T-helper 17 cell (primary cell): ENCODE measurements around the gene PXK. TPM values are rescaled to one million over a fixed set of nuclear protein-coding genes. Genes with fewer than 3 reads are reported as not detected.
"Not testable (repeated sequence)": the region's sequence is repeated elsewhere in the genome, so short reads cannot be mapped to it uniquely, and the experiment has no call there.

Experiments
- ATAC-seq: fragments of 150-1000 bp; cut with Tn5 transposase; 2 replicates; pipeline ENCODE4 v1.10.0; 2021; ENCODE audit warnings: mild to moderate bottlenecking, moderate library complexity
- DNase-seq, 3 donors: peaks; one replicate each; pipeline versions ENCODE4 v3.0.0 to v3.0.0-alpha.2; 2020 to 2021
- H3K9me3 ChIP-seq: one replicate; pipeline ENCODE4 v1.7.0; 2013; ENCODE audit warnings: low read length, mild to moderate bottlenecking; ENCODE audit not compliant: control insufficient read depth, poor library complexity, severe bottlenecking
- H3K27ac Mint-ChIP-seq: one replicate; pipeline ENCODE4 v1.8.0; 2022; ENCODE audit warnings: mild to moderate bottlenecking, moderate library complexity, mixed read lengths
- H3K27me3 Mint-ChIP-seq: one replicate; pipeline ENCODE4 v1.8.0; 2022; ENCODE audit warnings: mixed read lengths
- H3K36me3 Mint-ChIP-seq: one replicate; pipeline ENCODE4 v1.8.0; 2022; ENCODE audit warnings: low read depth, mixed read lengths
- H3K4me1 Mint-ChIP-seq: one replicate; pipeline ENCODE4 v1.8.0; 2022; ENCODE audit warnings: mild to moderate bottlenecking, mixed read lengths
- H3K4me3 Mint-ChIP-seq: one replicate; pipeline ENCODE4 v1.8.0; 2022; ENCODE audit warnings: mild to moderate bottlenecking, moderate library complexity, mixed read lengths
- total RNA-seq, 4 donors: library from RNA in 2 of 4; stranded (reverse) in 2 of 4; gene quantifications; one replicate each; pipeline ENCODE4 v1.2.3 and lab custom pipeline; 2022 to 2026

Gene PXK
- total RNA-seq, 2 donors from 2014 or later, result 20.1 to 23.1 TPM

DNA sequence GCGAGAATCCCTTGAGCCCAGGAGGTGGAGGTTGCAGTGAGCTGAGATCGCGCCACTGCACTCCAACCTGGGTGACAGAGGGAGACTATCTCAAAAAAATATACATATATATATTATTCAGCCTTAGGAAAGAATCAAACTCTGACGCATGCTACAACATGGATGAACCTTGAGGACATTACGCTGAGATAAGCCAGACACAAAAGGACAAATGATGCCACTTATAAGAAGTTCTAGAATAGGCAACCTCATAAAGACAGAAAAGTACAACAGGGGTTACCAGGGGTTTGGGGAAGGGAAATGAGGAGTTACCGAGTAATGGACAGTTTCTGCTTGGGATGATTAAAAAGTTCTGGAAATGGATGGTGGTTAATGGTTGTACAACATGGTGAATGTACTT, 100.2 kb downstream of the PXK start:
- Mint-ChIP-seq H3K4me1 (peaks cover 27% of the 10 kb centered on the region), H3K27me3 (no peaks in the 10 kb centered on the region), H3K4me3 (peak overlapping the region; percentile 93), H3K36me3 (peaks cover 2% of the 10 kb centered on the region), H3K27ac (peak overlapping the region; percentile 90)
- H3K9me3 ChIP-seq, result no peaks in the 10 kb centered on the region
- DNase-seq, result no peak
- ATAC-seq, result no peak

DNA sequence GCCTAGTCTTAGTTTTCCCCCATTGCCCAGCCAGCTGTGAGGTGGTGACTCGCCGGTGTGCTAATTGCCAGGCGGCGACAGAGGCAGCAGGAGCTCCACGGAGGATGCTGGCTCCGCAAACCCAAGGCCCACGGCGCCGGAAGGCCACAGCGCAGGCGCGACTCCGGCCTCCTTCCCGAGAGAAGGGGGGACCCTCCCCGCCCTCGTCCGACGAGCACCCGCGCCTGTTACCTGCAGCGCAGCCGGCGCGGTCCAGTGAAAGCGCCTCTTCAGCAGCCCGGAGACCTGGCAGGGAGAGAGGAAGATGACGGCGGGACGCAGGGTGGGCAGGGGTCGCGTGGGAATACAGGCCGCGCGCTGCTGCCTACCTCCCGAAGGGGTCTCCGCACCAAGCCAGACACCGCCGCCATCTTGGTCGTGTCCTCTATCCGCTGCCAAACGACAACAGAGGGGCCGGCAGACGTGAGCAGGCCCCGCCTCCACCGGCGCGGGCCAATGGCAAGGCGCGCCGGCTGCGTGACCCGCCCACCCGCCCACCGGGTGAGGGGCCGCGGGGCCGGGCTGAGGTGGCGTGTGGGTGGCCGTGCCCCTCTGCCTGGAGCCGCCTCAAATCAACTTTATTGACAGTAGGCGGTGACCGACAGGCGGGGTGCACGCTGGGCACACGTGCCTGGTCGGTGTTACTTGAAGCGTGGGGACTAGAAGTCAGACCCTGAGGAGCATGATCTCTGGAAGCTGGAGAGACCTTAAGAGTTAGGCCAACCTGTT, 100.9 kb downstream of the PXK start, which contains the start of gene PDHB:
PDHB (minus strand) TSS at position 433 of the 768 bp plus-strand sequence; CDS start at position 410, 23 bp downstream.
- no peaks in the 10 kb centered on the region for H3K27me3 Mint-ChIP-seq
- no peaks in the 10 kb centered on the region for H3K9me3 ChIP-seq
- H3K27ac Mint-ChIP-seq, result peak within 1 kb of the TSS; percentile 90
- peak within 1 kb of the TSS; percentile 93 for H3K4me3 Mint-ChIP-seq
- ATAC-seq, result peak; percentile 97
- peak; percentile 75 to 84 (median 80) for DNase-seq
- H3K36me3 Mint-ChIP-seq, result peaks cover 2% of the 10 kb centered on the region
- peaks cover 27% of the 10 kb centered on the region for H3K4me1 Mint-ChIP-seq

DNA sequence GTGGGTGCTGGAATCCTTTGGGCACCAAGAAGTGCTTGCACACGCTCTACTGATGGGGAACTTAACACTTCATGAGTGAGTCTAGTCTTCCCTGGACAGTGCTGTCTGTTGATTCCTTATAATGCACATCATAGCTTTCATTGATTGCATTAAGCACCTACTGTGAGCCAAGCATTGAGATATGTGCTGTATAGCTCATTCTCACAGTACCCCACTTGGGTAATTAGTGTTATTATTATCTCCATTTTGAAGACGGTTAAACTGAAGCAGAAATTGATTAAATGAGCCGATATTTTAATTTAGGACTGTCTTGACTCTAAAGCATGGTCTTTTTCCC, 101.4 kb downstream of the PXK start:
- DNase-seq (no peak), ATAC-seq (no peak)
- H3K27ac Mint-ChIP-seq, result peak overlapping the region; percentile 90
- peaks cover 2% of the 10 kb centered on the region for H3K36me3 Mint-ChIP-seq
- H3K4me1 Mint-ChIP-seq, result peaks cover 25% of the 10 kb centered on the region
- H3K4me3 Mint-ChIP-seq, result peak overlapping the region; percentile 93
- no peaks in the 10 kb centered on the region for H3K27me3 Mint-ChIP-seq
- no peaks in the 10 kb centered on the region for H3K9me3 ChIP-seq

DNA sequence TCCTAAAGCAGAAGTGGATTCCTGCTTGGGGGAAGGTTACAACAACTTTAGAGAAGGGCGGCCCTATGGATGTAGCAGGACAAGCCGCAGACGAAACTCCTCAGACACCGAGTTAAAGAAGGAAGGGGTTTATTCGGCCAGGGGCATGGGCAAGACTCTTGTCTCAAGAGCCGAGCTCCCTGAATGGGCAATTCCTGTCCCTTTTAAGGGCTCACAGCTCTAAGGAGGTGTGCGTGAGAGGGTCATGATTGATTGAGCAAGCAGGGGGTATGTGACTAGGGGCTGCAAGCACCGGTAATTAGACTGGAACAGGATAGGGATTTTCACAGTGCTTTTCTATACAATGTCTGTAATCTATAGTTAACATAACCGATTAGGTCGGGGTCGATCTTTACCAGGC, 101.8 kb downstream of the PXK start:
- Mint-ChIP-seq H3K27ac (peak overlapping the region; percentile 90), H3K4me3 (peak overlapping the region; percentile 93), H3K36me3 (peaks cover 2% of the 10 kb centered on the region), H3K27me3 (no peaks in the 10 kb centered on the region), H3K4me1 (peaks cover 25% of the 10 kb centered on the region)
- DNase-seq (no peak), ATAC-seq (no peak)
- no peaks in the 10 kb centered on the region for H3K9me3 ChIP-seq

DNA sequence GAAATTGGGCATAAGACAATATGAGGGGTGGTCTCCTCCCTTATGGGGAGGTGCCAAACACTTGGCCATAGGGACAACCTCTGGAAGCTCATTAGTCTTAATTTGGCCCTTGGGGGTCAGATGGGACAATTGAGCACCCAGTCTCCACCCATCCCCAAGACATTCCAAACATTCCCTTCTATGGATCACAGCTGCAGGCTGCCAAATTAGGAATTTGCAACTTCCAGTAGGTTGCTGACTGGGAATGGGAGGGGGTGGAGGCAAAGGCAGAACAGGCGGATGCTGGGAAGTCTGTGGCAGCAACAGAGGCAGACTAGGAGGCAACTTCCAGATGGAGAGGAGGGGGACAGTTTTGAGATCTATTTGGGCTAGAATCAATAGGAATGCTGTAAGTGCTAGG, 102.3 kb downstream of the PXK start:
- H3K36me3 Mint-ChIP-seq, result peaks cover 2% of the 10 kb centered on the region
- no peak for ATAC-seq
- H3K9me3 ChIP-seq, result no peaks in the 10 kb centered on the region
- DNase-seq, result no peak
- H3K4me1 Mint-ChIP-seq, result peaks cover 25% of the 10 kb centered on the region
- H3K27me3 Mint-ChIP-seq, result no peaks in the 10 kb centered on the region
- H3K27ac Mint-ChIP-seq, result peak overlapping the region; percentile 90
- H3K4me3 Mint-ChIP-seq, result peak overlapping the region; percentile 21

DNA sequence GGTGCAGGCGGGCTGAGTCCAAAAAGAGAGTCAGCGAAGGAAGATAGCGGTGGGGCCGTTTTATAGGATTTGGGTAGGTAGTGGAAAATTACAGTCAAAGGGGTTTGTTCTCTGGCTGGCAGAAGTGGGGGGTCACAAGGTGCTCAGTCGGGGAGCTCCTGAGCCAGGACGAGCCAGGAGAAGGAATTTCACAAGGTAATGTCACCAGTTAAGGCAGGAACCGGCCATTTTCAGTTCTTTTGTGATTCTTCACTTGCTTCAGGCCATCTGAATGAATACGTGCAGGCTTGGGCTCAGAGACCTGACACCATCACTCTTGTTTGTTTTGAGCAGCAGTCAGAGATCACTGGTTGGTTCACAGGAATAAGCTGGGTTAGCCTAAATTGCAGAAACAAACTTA, 104.6 kb downstream of the PXK start:
- not testable (repeated sequence) for H3K9me3 ChIP-seq, H3K27ac Mint-ChIP-seq, DNase-seq, H3K4me3 Mint-ChIP-seq, H3K36me3 Mint-ChIP-seq, H3K27me3 Mint-ChIP-seq, ATAC-seq
- H3K4me1 Mint-ChIP-seq, result peaks cover 19% of the 10 kb centered on the region

DNA sequence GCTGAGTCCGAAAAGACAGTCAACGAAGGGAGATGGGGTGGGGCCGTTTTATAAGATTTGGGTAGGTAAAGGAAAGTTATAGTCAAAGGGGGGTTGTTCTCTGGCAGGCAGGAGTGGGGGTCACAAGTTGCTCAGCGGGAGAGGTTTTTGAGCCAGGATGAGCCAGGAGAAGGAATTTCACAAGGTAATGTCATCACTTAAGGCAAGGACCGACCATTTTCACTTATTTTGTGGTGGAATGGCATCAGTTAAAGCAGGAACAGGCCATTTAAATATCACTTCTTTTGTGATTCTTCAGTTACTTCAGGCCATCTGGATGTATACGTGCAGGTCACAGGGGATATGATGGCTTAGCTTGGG, 108.3 kb downstream of the PXK start:
- H3K27me3 Mint-ChIP-seq, H3K4me3 Mint-ChIP-seq, H3K4me1 Mint-ChIP-seq, ATAC-seq, DNase-seq, H3K36me3 Mint-ChIP-seq, H3K27ac Mint-ChIP-seq, H3K9me3 ChIP-seq: not testable (repeated sequence)

DNA sequence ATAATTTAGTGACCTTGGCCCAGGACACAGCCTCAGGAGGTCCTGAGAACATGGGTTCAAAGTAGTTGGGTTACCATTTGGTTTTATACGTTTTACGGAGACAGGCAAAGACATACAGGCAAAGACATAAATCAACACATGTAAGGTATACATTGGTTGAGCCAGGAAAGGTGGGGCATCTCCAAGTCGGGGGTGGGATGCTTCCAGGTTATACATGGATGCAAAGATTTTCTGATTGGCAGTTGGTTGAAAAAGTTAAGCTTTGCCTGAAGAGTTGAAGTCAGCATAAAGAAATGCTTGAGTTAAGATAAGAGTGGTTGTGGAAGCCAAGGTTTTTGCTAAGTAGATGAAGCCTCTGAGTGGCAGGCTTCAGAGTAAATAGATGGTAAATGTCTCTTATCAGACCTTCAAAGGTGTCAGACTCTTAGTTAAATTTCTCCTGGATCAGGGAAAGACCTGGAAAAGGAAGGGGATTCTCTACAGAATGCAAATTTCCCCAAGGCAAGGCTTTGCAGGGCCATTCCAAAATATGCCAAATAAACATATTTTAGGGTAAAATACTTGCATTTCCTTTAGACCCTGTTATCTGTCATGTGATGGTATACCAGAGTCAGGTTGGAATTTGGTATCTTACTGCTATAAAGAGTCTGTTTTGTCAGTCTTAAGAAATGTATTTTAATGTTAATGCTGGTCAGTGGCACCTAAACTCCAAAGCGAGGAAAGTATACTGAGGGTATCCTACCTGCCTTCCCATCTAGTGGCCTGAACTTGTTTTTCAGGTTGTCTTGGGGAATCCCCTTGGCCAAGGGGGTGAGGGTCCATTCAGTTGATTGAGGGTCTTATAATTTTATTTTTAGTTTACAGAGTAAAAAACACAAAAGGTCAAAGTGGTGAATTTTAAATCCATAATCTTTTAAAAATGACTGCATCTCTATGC, 109.1 kb downstream of the PXK start:
- no peak for DNase-seq
- no peaks in the 10 kb centered on the region for H3K36me3 Mint-ChIP-seq
- ATAC-seq, result no peak

DNA sequence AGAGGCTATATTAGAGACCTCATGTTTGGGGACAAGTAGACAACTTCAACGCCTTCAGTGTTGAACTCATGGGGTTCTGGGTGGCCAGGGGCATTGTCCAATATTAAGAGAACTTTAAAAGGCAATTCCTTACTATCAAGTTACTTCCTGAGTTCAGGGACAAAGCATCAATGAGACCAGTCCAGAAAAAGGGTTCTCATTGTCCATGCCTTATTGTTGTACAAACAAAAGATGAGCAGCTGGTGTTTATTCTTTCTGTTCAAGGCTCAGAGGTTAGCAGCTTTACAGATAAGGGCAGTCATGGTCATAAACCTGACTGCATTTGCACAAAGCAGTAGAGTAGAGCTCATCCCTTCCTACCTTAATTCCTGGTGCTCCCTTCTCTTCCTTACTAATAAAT, 119.5 kb downstream of the PXK start:
- no peak overlapping the region for H3K27ac Mint-ChIP-seq

More for the DNA sequence above, 109.1 kb downstream of the PXK start:
- no peaks in the 10 kb centered on the region for H3K9me3 ChIP-seq
- Mint-ChIP-seq H3K4me3 (no peak overlapping the region), H3K27ac (no peak overlapping the region), H3K4me1 (no peaks in the 10 kb centered on the region), H3K27me3 (no peaks in the 10 kb centered on the region)

DNA sequence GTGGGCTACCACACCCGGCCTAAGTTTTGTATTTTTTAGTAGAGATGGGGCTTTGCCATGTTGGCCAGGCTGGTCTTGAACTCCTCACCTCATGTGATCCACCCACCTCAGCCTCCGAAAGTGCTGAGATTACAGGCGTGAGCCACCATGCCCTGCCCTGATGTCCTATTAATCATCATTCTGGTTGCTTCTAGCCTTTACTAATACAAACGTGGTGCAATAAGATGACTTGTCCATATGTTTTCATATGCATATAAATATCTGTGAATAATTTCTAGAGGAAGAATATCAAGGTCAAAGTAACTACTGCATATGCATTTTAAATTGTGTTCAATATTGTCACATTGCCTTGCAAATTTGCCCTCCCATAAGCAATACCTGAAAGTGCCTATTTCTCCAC, 126.5 kb downstream of the PXK start:
- Mint-ChIP-seq H3K36me3 (peaks cover 2% of the 10 kb centered on the region), H3K4me1 (peaks cover 7% of the 10 kb centered on the region), H3K27ac (no peak overlapping the region), H3K4me3 (no peak overlapping the region), H3K27me3 (no peaks in the 10 kb centered on the region)
- no peak for DNase-seq
- H3K9me3 ChIP-seq, result no peaks in the 10 kb centered on the region
- no peak for ATAC-seq

More for the DNA sequence above, 119.5 kb downstream of the PXK start:
- H3K36me3 Mint-ChIP-seq, result peaks cover 2% of the 10 kb centered on the region
- no peaks in the 10 kb centered on the region for H3K27me3 Mint-ChIP-seq
- ATAC-seq (no peak), DNase-seq (no peak)
- H3K4me3 Mint-ChIP-seq, result no peak overlapping the region
- peaks cover 2% of the 10 kb centered on the region for H3K4me1 Mint-ChIP-seq
- H3K9me3 ChIP-seq, result no peaks in the 10 kb centered on the region

DNA sequence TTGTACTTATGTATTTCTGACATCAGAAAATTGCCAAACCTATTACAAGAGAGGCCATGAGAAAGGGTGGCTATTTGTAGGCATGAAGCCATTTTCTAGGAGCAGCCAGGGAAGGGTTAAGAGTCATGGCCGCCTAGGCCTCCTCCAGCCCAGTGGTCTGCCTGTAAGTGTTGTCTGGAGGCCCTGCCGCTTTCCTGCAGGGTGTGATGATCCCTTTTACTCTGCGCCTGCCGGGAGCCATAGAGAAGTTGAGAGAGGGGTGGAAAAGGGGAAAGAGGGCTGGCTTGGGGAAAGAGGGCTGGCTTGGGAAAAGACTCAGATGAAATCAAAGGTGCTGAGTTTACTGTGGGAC, 130.1 kb downstream of the PXK start:
- no peaks in the 10 kb centered on the region for H3K9me3 ChIP-seq
- Mint-ChIP-seq H3K36me3 (no peaks in the 10 kb centered on the region), H3K27me3 (no peaks in the 10 kb centered on the region), H3K4me3 (no peak overlapping the region), H3K27ac (no peak overlapping the region), H3K4me1 (peaks cover 7% of the 10 kb centered on the region)
- ATAC-seq (no peak), DNase-seq (no peak)

DNA sequence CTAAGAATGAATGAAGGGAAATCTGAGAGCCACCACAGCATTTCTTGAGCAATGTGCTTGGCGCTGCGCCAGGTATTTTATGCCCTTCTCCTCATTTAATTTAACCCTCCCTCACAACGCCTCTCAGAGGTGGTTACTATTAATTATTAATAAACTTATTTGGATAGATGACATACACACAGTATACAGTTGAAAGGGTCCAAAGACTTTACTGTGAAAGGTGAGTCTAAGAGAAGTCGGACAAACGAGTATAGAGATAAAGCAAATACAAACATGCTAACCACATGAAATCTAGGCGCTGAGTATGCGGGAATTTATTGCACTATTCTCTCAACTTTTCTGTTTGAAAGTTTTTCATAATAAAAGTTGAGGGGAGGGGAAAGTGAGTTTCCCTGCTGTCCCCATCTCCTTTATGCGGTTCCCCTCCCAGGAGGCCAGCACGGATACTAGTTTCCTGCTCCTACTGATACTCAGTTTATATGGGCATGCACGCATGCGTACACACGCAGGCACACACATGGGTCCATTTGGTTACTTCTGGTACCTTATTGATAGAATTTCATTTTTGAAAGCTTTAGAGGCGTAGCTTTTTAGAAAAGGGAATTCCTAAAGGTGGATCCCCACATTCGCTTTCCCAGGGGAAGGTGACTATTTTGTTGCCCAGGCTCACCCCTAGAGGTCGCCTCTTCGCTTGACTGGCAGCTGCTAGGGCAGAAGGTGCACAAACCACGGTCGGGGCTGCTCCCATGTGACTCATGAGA, 130.7 kb downstream of the PXK start:
- DNase-seq (peak; percentile 19 to 42 (median 26)), ATAC-seq (peak; percentile 96)
- no peak overlapping the region for H3K4me3 Mint-ChIP-seq
- H3K4me1 Mint-ChIP-seq, result peaks cover 7% of the 10 kb centered on the region
- H3K27ac Mint-ChIP-seq, result no peak overlapping the region
- no peaks in the 10 kb centered on the region for H3K27me3 Mint-ChIP-seq
- no peaks in the 10 kb centered on the region for H3K9me3 ChIP-seq
- H3K36me3 Mint-ChIP-seq, result no peaks in the 10 kb centered on the region

DNA sequence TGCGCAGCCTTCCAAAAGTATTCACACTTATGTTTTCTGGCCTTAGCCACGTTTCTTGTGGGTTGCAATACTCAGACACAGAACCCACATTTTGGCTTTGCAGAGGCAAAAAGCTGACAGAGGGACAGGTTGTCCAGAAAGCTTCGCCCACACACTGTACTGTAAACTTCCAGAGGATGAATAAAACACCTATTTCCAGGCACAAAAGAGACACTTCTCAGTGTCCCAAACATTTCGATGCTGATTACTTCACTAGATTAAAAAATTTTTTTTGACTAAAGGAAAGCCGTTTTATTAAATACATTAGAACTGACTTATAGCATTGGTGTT, 131.2 kb downstream of the PXK start:
- H3K27ac Mint-ChIP-seq, result no peak overlapping the region
- H3K4me1 Mint-ChIP-seq, result peaks cover 7% of the 10 kb centered on the region
- H3K27me3 Mint-ChIP-seq, result no peaks in the 10 kb centered on the region
- no peak overlapping the region for H3K4me3 Mint-ChIP-seq
- no peak for ATAC-seq
- DNase-seq, result no peak
- H3K9me3 ChIP-seq, result no peaks in the 10 kb centered on the region
- H3K36me3 Mint-ChIP-seq, result no peaks in the 10 kb centered on the region
